Stimulated activated CD4-positive, alpha-beta T cell treated with anti-CD3 and anti-CD28 coated beads, Interleukin-2, amount 100 ng/mL, for 4 hours (primary cell): ENCODE measurements around the gene ARMC3.
"Not testable (repeated sequence)": the region's sequence is repeated elsewhere in the genome, so short reads cannot be mapped to it uniquely, and the experiment has no call there.

Experiments
- DNase-seq: peaks from one replicate; pipeline ENCODE4 v3.0.0-alpha.2; 2020; ENCODE audit warnings: low read depth

ARMC3 gene

GRCh38 chr10:23047201-23048050, 119.6 kb downstream of the ARMC3 start:
- no peak for DNase-seq

GRCh38 chr10:23048191-23048590, 120.3 kb downstream of the ARMC3 start:
- no peak for DNase-seq

DNA sequence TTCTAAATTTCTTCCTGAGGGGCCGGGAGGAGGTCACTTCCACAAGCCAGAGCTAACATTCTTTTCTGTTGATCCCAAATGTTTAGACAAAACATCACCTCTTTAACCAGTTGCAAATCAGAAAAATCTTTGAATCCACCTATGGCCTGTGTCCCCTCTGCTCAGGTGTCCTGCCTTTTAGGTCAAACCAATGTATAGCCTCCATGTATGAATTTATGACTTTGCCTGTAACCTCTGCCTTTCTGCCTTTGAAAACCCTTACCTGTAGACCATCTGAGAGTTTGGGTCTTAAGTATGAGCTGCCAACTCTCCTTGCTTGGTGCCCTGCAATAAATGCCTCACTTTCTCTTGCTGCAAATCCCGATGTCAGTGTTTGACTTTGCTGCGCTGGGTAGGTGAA, 123.4 kb downstream of the ARMC3 start:
- DNase-seq, result no peak

DNA sequence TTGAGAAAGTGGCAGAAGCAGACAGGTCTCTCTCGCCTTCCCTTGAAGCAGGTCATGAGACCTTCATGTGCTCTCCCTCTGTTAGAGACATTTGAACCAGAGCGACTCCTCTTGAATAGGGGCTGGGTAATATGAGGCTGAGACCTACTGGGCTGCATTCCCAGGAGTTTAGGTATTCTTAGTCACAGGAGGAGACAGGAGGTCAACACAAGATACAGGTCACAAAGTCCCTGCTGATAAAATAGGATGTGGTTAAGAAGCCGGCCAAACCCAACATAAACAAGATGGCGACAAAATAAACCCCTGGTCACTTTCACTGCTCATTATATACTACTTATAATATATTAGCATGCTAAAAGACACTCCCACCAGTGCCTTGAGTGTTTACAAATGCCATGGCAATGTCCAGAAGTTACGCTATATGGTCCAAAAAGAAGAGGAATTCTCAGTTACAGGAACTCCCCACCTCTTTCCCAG, 124.0 kb downstream of the ARMC3 start:
- no peak for DNase-seq

- no peak for DNase-seq
Measured at GRCh38 chr10:23053036-23053435, 125.2 kb downstream of the ARMC3 start.

- no peak for DNase-seq
Measured at GRCh38 chr10:23055424-23056185, 127.8 kb downstream of the ARMC3 start.

DNA sequence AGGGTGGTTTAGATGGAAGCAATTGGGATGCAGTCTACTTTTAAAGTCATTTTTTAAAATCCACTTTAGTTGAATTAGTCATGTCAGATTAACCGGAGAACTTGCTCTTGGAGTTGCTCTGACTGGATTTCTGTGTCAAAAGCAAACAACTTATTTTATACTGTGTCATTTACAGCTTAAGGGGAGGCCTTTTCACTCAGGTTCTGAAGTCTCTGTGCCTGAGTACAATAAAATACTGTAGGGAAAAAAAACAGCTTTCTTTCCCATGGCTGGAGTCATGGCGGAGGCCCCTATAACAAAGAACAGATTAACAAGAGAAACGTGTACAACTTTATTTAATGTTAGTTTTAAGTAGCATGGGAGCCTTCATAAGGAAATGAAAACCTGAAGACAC, 128.3 kb downstream of the ARMC3 start:
- DNase-seq, result no peak

- no peak for DNase-seq
Measured at GRCh38 chr10:23058366-23058765, 130.5 kb downstream of the ARMC3 start.

- DNase-seq, result no peak
Measured at GRCh38 chr10:23060918-23061317, 133.1 kb downstream of the ARMC3 start.

GRCh38 chr10:23063045-23063972, 135.5 kb downstream of the ARMC3 start:
- no peak for DNase-seq

- no peak for DNase-seq
Measured at GRCh38 chr10:23063973-23064812, 136.3 kb downstream of the ARMC3 start.

- DNase-seq, result not testable (repeated sequence)
Measured at GRCh38 chr10:23064813-23065114, 136.9 kb downstream of the ARMC3 start.

DNA sequence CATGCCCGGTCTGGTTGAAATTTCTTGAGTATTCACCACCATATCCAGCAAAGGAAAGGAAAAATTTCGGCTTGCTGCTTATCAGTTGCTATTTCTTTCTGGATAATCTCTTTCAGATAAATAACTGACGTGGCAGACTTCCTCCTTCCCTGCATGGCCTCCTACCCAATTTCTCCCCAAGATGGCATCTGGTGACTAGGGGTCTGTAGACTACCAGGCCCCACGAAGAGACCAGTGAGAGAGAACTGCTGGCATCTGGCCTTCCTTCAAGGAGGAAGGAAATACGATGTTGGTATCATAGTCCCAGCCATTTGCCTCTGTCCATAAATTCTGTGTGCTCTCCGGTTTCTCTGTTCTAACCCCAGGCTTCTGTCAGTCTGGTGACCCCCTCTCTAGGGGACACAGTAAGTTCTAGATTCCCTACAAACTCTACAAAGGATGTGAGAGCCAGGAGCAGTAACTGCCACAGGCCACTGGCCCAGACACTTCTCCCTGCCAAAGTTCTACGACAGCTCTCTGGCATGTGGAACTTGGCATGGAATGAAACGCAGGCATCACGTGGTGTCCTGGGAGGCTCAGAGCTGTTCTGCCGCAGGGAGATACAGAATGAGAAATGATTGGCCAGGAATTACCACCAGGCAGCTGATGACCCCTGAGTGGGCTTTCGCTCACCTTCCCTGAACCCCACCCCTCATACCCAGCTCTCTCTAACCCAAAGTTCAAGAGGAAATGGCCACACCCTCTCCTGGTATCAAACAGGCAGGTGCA, 137.5 kb downstream of the ARMC3 start:
- no peak for DNase-seq

DNA sequence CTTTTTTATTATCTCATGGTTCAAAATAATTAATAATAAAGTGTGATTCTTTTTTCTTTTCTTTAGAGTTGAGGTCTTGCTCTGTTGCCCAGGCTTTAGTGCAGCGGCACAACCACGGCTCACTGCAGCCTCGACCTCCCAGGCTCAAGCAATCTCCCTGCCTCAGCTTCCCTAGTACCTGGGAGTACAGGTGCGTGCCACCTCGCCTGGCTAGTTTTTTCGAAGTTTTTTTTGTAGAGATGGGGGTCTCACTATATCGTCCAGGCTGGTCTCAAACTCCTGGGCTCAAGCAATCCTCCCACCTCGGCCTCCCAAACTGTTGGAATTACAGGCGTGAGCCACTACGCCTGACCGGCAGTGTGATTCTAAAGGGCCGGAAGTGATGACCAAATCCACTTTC, 139.5 kb downstream of the ARMC3 start:
- no peak for DNase-seq

- DNase-seq, result peak; percentile 28
Measured at GRCh38 chr10:23067939-23068775, 140.3 kb downstream of the ARMC3 start.

- no peak for DNase-seq
Measured at GRCh38 chr10:23069019-23069815, 141.4 kb downstream of the ARMC3 start.

GRCh38 chr10:23070092-23070912, 142.4 kb downstream of the ARMC3 start:
- DNase-seq, result not testable (repeated sequence)

- DNase-seq, result no peak
Measured at GRCh38 chr10:23070913-23071218, 143.0 kb downstream of the ARMC3 start.
